Natural killer cell treated with Interleukin-12 subunit alpha and Interleukin-12 subunit beta and Interleukin-15 and Interleukin-18, amount 100 ng/mL, for 72 hours (primary cell): Measurements from ENCODE around the gene PTAR1. TPM values are rescaled to one million over a fixed set of nuclear protein-coding genes. Genes with fewer than 3 reads are reported as not detected.

Experiments
- ATAC-seq, 2 donors: fragments of 150-1000 bp; cut with Tn5 transposase in 1 of 2; sonication (Bioruptor Pico), chemical (Tn5 transposase) in 1 of 2; 2 replicates each; pipeline ENCODE4 v1.10.0; 2021
- DNase-seq: peaks from one replicate; pipeline ENCODE4 v3.0.0; 2022; ENCODE audit warnings: low spot score
- H3K27ac Mint-ChIP-seq, 2 donors: 1 replicate in 1 of 2; 2 replicates in 1 of 2; pipeline ENCODE4 v1.8.0; 2022; ENCODE audit warnings: mixed read lengths in 2 of 2, mild to moderate bottlenecking in 1 of 2, moderate library complexity in 1 of 2
- H3K27me3 Mint-ChIP-seq, 2 donors: 1 replicate in 1 of 2; 2 replicates in 1 of 2; pipeline ENCODE4 v1.8.0; 2022; ENCODE audit warnings: mixed read lengths in 2 of 2
- H3K36me3 Mint-ChIP-seq: one replicate; pipeline ENCODE4 v1.8.0; 2022; ENCODE audit warnings: mixed read lengths
- H3K4me1 Mint-ChIP-seq, 2 donors: 1 replicate in 1 of 2; 2 replicates in 1 of 2; pipeline ENCODE4 v1.8.0; 2022; ENCODE audit warnings: low read depth in 2 of 2, mixed read lengths in 2 of 2, mild to moderate bottlenecking in 1 of 2
- H3K4me3 Mint-ChIP-seq: one replicate; pipeline ENCODE4 v1.8.0; 2022; ENCODE audit warnings: mixed read lengths
- H3K9me3 Mint-ChIP-seq: 2 replicates; pipeline ENCODE4 v1.8.0; 2022; ENCODE audit warnings: mixed read lengths
- total RNA-seq, 2 donors: library from RNA; stranded (reverse); gene quantifications; one replicate each; pipeline ENCODE4 v1.2.3, GENCODE V29; 2022

Gene PTAR1
- total RNA-seq, 2 donors from 2014 or later: 34.8 to 52.1 TPM

GRCh38 chr9:69743930-69744329 is 15.9 kb downstream of the PTAR1 start:
- H3K36me3 Mint-ChIP-seq: peaks cover 18% of the 10 kb centered on the region

GRCh38 chr9:69740872-69741505 is 18.8 kb downstream of the PTAR1 start:
- no peaks in the 10 kb centered on the region for H3K27me3 Mint-ChIP-seq
- H3K9me3 Mint-ChIP-seq: no peaks in the 10 kb centered on the region
- DNase-seq: no peak
- no peak overlapping the region for H3K4me3 Mint-ChIP-seq
- H3K4me1 Mint-ChIP-seq: peaks cover 14% of the 10 kb centered on the region in 2 donors
- peaks cover 4% of the 10 kb centered on the region for H3K36me3 Mint-ChIP-seq
- ATAC-seq: no peak
- H3K27ac Mint-ChIP-seq: no peak overlapping the region

More at GRCh38 chr9:69743930-69744329, 15.9 kb downstream of the PTAR1 start:
- Mint-ChIP-seq H3K9me3 (no peaks in the 10 kb centered on the region), H3K27me3 (no peaks in the 10 kb centered on the region), H3K4me1 (peaks cover 21 to 27% of the 10 kb centered on the region in 2 donors), H3K4me3 (no peak overlapping the region), H3K27ac (no peak overlapping the region)
- ATAC-seq: no peak
- DNase-seq: no peak

GRCh38 chr9:69731348-69731747 is 28.5 kb downstream of the PTAR1 start:
- no peaks in the 10 kb centered on the region for H3K9me3 Mint-ChIP-seq
- peaks cover 0 to 4% of the 10 kb centered on the region in 2 donors for H3K4me1 Mint-ChIP-seq
- DNase-seq: no peak
- H3K36me3 Mint-ChIP-seq: peaks cover 20% of the 10 kb centered on the region
- no peak overlapping the region for H3K27ac Mint-ChIP-seq
- no peak overlapping the region for H3K4me3 Mint-ChIP-seq
- ATAC-seq: no peak
- no peaks in the 10 kb centered on the region for H3K27me3 Mint-ChIP-seq

GRCh38 chr9:69719983-69720382 is 39.8 kb downstream of the PTAR1 start:
- no peak overlapping the region for H3K4me3 Mint-ChIP-seq
- no peaks in the 10 kb centered on the region for H3K27me3 Mint-ChIP-seq
- no peak overlapping the region for H3K27ac Mint-ChIP-seq
- ATAC-seq (no peak), DNase-seq (no peak)
- peaks cover 26% of the 10 kb centered on the region for H3K36me3 Mint-ChIP-seq
- peaks cover 0 to 8% of the 10 kb centered on the region in 2 donors for H3K4me1 Mint-ChIP-seq
- H3K9me3 Mint-ChIP-seq: no peaks in the 10 kb centered on the region

- Mint-ChIP-seq H3K36me3 (peaks cover 22% of the 10 kb centered on the region), H3K4me1 (peaks cover 0 to 8% of the 10 kb centered on the region in 2 donors), H3K27ac (no peak overlapping the region), H3K27me3 (no peaks in the 10 kb centered on the region), H3K4me3 (no peak overlapping the region), H3K9me3 (no peaks in the 10 kb centered on the region)
- no peak for ATAC-seq
- DNase-seq: no peak
Observed at GRCh38 chr9:69719367-69719766, 40.4 kb downstream of the PTAR1 start.

GRCh38 chr9:69718218-69718617 is 41.6 kb downstream of the PTAR1 start:
- H3K36me3 Mint-ChIP-seq: peaks cover 18% of the 10 kb centered on the region
- H3K27ac Mint-ChIP-seq: no peak overlapping the region
- no peaks in the 10 kb centered on the region for H3K9me3 Mint-ChIP-seq
- H3K4me3 Mint-ChIP-seq: no peak overlapping the region
- H3K27me3 Mint-ChIP-seq: no peaks in the 10 kb centered on the region
- DNase-seq (no peak), ATAC-seq (no peak)
- H3K4me1 Mint-ChIP-seq: peaks cover 0 to 8% of the 10 kb centered on the region in 2 donors

- Mint-ChIP-seq H3K36me3 (peaks cover 9% of the 10 kb centered on the region), H3K27ac (no peak overlapping the region), H3K4me3 (no peak overlapping the region), H3K27me3 (no peaks in the 10 kb centered on the region), H3K4me1 (peaks cover 0 to 5% of the 10 kb centered on the region in 2 donors), H3K9me3 (no peaks in the 10 kb centered on the region)
- no peak for DNase-seq
- no peak for ATAC-seq
Observed at GRCh38 chr9:69715825-69716224, 44.0 kb downstream of the PTAR1 start.

- no peak overlapping the region for H3K4me3 Mint-ChIP-seq
Observed at GRCh38 chr9:69715096-69715495, 44.7 kb downstream of the PTAR1 start.

GRCh38 chr9:69697475-69697874 is 62.3 kb downstream of the PTAR1 start:
- ATAC-seq (no peak), DNase-seq (no peak)
- peaks cover 10 to 21% of the 10 kb centered on the region in 2 donors for H3K27me3 Mint-ChIP-seq
- no peaks in the 10 kb centered on the region for H3K4me1 Mint-ChIP-seq
- peaks cover 23% of the 10 kb centered on the region for H3K36me3 Mint-ChIP-seq
- H3K27ac Mint-ChIP-seq: no peak overlapping the region
- no peak overlapping the region for H3K4me3 Mint-ChIP-seq
- peaks cover 21% of the 10 kb centered on the region for H3K9me3 Mint-ChIP-seq

More at GRCh38 chr9:69715096-69715495, 44.7 kb downstream of the PTAR1 start:
- DNase-seq: no peak
- Mint-ChIP-seq H3K27ac (no peak overlapping the region), H3K36me3 (peaks cover 7% of the 10 kb centered on the region), H3K27me3 (no peaks in the 10 kb centered on the region), H3K4me1 (peaks cover 0 to 4% of the 10 kb centered on the region in 2 donors), H3K9me3 (no peaks in the 10 kb centered on the region)
- no peak for ATAC-seq

GRCh38 chr9:69696802-69697201 is 63.0 kb downstream of the PTAR1 start:
- H3K36me3 Mint-ChIP-seq: peaks cover 23% of the 10 kb centered on the region
- H3K9me3 Mint-ChIP-seq: peaks cover 21% of the 10 kb centered on the region
- DNase-seq (no peak), ATAC-seq (no peak)
- no peaks in the 10 kb centered on the region for H3K4me1 Mint-ChIP-seq
- no peak overlapping the region for H3K4me3 Mint-ChIP-seq
- H3K27ac Mint-ChIP-seq: no peak overlapping the region
- H3K27me3 Mint-ChIP-seq: peaks cover 14 to 28% of the 10 kb centered on the region in 2 donors

GRCh38 chr9:69689991-69690538 is 69.7 kb downstream of the PTAR1 start:
- peaks cover 14 to 36% of the 10 kb centered on the region in 2 donors for H3K27me3 Mint-ChIP-seq
- no peaks in the 10 kb centered on the region for H3K4me1 Mint-ChIP-seq
- H3K27ac Mint-ChIP-seq: no peak overlapping the region
- DNase-seq: no peak
- peaks cover 4% of the 10 kb centered on the region for H3K36me3 Mint-ChIP-seq
- peaks cover 4% of the 10 kb centered on the region for H3K9me3 Mint-ChIP-seq
- ATAC-seq: no peak
- no peak overlapping the region for H3K4me3 Mint-ChIP-seq

- H3K27me3 Mint-ChIP-seq: peaks cover 0 to 1% of the 10 kb centered on the region in 2 donors
- ATAC-seq (no peak), DNase-seq (no peak)
- no peaks in the 10 kb centered on the region for H3K4me1 Mint-ChIP-seq
- no peak overlapping the region for H3K27ac Mint-ChIP-seq
- no peaks in the 10 kb centered on the region for H3K36me3 Mint-ChIP-seq
- H3K9me3 Mint-ChIP-seq: no peaks in the 10 kb centered on the region
- no peak overlapping the region for H3K4me3 Mint-ChIP-seq
Observed at GRCh38 chr9:69683927-69684326, 75.9 kb downstream of the PTAR1 start.

GRCh38 chr9:69678843-69679538 is 80.8 kb downstream of the PTAR1 start:
- peaks cover 0 to 7% of the 10 kb centered on the region in 2 donors for H3K4me1 Mint-ChIP-seq
- no peak overlapping the region for H3K4me3 Mint-ChIP-seq
- no peak overlapping the region for H3K27ac Mint-ChIP-seq
- DNase-seq: no peak
- ATAC-seq: no peak
- no peaks in the 10 kb centered on the region for H3K9me3 Mint-ChIP-seq
- peaks cover 6 to 22% of the 10 kb centered on the region in 2 donors for H3K27me3 Mint-ChIP-seq
- H3K36me3 Mint-ChIP-seq: no peaks in the 10 kb centered on the region

GRCh38 chr9:69677931-69678330 is 81.9 kb downstream of the PTAR1 start:
- ATAC-seq (no peak), DNase-seq (no peak)
- Mint-ChIP-seq H3K27me3 (peaks cover 6 to 23% of the 10 kb centered on the region in 2 donors), H3K27ac (no peak overlapping the region), H3K9me3 (no peaks in the 10 kb centered on the region), H3K4me3 (no peak overlapping the region), H3K4me1 (peaks cover 0 to 10% of the 10 kb centered on the region in 2 donors), H3K36me3 (no peaks in the 10 kb centered on the region)
